CD4-positive, alpha-beta T cell treated with Interleukin-1 beta for 1 hour (primary cell): ENCODE results near the gene SLC1A2.

Experiments
- DNase-seq, 2 donors: peaks; one replicate each; pipeline ENCODE4 v3.0.0-alpha.2; 2020 to 2022

The SLC1A2 gene

GRCh38 chr11:35375332-35376117 is 43.8 kb downstream of the SLC1A2 start:
- DNase-seq, result no peak

- no peak for DNase-seq
Measured at GRCh38 chr11:35373284-35373933, 45.9 kb downstream of the SLC1A2 start.

GRCh38 chr11:35372565-35373283 is 46.6 kb downstream of the SLC1A2 start:
- DNase-seq, result no peak

GRCh38 chr11:35367491-35367890 is 51.9 kb downstream of the SLC1A2 start:
- DNase-seq, result no peak

- DNase-seq, result no peak
Measured at GRCh38 chr11:35366798-35367197, 52.6 kb downstream of the SLC1A2 start.

GRCh38 chr11:35365961-35366360 is 53.4 kb downstream of the SLC1A2 start:
- DNase-seq, result no peak

- DNase-seq, result no peak
Measured at GRCh38 chr11:35365395-35365794, 54.0 kb downstream of the SLC1A2 start.

- no peak for DNase-seq
Measured at GRCh38 chr11:35363854-35364780, 55.2 kb downstream of the SLC1A2 start.

- no peak for DNase-seq
Measured at GRCh38 chr11:35363246-35363801, 56.0 kb downstream of the SLC1A2 start.

- no peak for DNase-seq
Measured at GRCh38 chr11:35362521-35362980, 56.8 kb downstream of the SLC1A2 start.

GRCh38 chr11:35360055-35360530 is 59.3 kb downstream of the SLC1A2 start:
- no peak for DNase-seq

GRCh38 chr11:35359321-35360054 is 59.9 kb downstream of the SLC1A2 start:
- DNase-seq, result no peak

- no peak for DNase-seq
Measured at GRCh38 chr11:35358391-35358790, 61.0 kb downstream of the SLC1A2 start.

- no peak for DNase-seq
Measured at GRCh38 chr11:35357923-35358322, 61.4 kb downstream of the SLC1A2 start.

GRCh38 chr11:35355102-35355749 is 64.1 kb downstream of the SLC1A2 start:
- no peak for DNase-seq

- DNase-seq, result no peak
Measured at GRCh38 chr11:35354644-35355043, 64.7 kb downstream of the SLC1A2 start.

GRCh38 chr11:35352077-35352888 is 67.1 kb downstream of the SLC1A2 start:
- no peak for DNase-seq

- DNase-seq, result no peak
Measured at GRCh38 chr11:35349897-35350296, 69.5 kb downstream of the SLC1A2 start.

GRCh38 chr11:35348898-35349687 is 70.3 kb downstream of the SLC1A2 start:
- DNase-seq, result no peak
